HG03460 (cell line): ENCODE data around the gene ABCD1.
"Not testable (repeated sequence)": the region's sequence is repeated elsewhere in the genome, so short reads cannot be mapped to it uniquely, and the experiment has no call there.

Source experiments
- ATAC-seq: cut with Tn5 transposase; IDR thresholded peaks from one replicate; pipeline ENCODE4 v1.9.1; 2021; ENCODE audit not compliant: unreplicated experiment

ABCD1 gene

GRCh38 chrX:153693216-153694086 is 31.2 kb upstream of the ABCD1 start:
- ATAC-seq = no peak

GRCh38 chrX:153694256-153694655 is 30.4 kb upstream of the ABCD1 start:
- not testable (repeated sequence) for ATAC-seq

- no peak for ATAC-seq
Observed at GRCh38 chrX:153694687-153695270, 29.9 kb upstream of the ABCD1 start.

- no peak for ATAC-seq
Observed at GRCh38 chrX:153696100-153696499, 28.6 kb upstream of the ABCD1 start.

- ATAC-seq = not testable (repeated sequence)
Observed at GRCh38 chrX:153696538-153696937, 28.1 kb upstream of the ABCD1 start.

- ATAC-seq = not testable (repeated sequence)
Observed at GRCh38 chrX:153696986-153697722, 27.5 kb upstream of the ABCD1 start.

DNA sequence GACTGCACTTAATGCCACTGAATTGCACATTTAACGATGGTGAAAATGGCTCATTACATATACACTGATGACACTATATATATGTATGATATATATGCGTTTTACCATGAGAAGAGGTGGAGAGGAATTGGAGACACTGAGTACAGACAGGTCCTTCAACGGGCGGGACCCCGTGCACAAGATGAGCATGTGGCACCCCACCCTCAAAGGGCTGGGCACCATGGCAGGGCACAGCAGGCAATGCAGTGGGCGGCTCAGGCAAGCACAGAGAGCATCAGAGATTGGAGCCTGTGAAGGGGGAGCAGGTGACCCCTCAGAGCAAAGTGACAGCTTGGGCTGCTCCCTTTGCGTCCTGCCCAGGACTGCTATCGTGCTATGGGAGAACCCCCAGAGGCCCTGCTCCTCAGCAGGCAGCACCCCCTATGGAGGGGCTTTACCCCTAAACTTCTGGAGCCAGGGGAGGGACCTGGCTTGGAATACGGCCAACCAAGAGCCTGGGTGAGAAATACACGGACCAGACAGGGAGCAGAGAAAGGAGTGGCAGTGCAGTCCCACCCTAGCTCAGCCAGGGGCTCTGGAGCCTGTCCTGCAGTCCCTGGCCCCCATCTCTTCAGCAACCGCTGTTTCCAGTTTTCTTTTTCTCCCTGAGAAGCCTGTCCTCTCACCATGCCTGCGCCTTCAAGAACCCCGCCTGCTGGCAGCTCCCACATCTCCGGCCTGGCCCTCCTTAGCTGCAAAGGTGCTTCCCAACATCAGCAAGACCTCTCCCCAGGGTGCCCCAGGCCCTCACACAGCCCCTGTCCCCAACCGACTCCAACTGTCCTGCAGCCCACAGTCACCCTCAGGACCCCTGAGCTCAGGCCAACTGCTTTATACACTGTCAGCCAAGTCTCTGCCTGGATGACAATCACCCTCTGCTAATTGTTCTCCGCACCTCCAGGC is 26.5 kb upstream of the ABCD1 start:
- ATAC-seq = no peak

GRCh38 chrX:153699210-153699783 is 25.4 kb upstream of the ABCD1 start:
- ATAC-seq = not testable (repeated sequence)

- ATAC-seq = not testable (repeated sequence)
Observed at GRCh38 chrX:153699784-153700371, 24.8 kb upstream of the ABCD1 start.

GRCh38 chrX:153700376-153700945 is 24.2 kb upstream of the ABCD1 start:
- no peak for ATAC-seq

GRCh38 chrX:153700967-153701366 is 23.7 kb upstream of the ABCD1 start:
- ATAC-seq = no peak

DNA sequence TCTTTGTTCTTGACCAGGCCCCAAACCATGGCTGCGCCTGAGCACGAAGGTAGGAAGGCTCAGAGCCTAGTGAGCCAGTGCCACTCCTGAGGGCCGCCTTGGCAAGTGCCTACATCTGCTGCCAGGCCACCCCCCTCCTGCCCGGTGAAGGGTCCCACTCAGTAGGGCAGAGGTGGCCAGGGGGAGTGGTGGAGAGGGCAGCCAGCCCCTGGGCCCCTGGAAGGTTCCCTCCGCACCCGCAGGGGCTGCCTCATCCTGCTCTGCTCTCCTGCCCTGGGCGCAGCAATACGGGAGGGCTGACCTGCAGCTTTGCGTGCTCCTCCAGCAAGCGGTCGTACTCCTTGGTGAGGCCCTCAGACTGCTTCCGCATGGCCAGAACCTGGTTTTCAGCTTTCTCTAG is 22.9 kb upstream of the ABCD1 start:
- no peak for ATAC-seq

DNA sequence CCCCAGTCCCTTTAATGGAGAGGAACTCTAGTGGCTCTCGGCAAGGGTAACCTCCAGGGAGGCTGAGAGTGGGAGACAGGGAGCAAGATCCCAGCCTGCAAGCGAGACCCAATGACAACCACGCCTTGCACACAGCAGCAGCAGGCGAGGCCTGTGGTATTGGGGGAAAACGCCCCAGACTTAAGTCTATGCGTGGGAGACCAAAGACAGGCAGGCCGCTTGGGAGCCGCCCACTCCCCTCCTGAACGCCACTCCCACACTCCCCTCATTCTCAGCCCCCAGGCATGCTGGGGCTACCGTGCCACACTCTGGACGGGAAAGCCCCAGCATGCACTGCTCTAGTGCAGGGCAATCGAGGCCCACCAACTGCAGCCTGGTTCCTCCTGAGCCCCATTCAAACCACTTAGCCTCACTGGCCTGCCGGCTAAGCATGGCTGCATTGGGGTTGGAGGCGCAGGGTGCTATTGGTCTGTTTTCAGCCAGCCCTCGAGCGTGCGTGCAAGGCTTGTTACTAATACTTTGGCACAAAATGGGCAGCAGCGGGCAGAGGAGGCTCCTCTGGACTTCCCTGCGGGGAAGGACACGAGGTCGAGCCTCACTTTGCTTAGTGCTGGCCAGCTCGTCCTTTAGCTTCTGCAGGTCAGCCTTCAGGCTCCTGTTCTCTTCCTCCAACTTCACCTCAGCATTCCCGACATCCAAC is 22.2 kb upstream of the ABCD1 start:
- no peak for ATAC-seq

DNA sequence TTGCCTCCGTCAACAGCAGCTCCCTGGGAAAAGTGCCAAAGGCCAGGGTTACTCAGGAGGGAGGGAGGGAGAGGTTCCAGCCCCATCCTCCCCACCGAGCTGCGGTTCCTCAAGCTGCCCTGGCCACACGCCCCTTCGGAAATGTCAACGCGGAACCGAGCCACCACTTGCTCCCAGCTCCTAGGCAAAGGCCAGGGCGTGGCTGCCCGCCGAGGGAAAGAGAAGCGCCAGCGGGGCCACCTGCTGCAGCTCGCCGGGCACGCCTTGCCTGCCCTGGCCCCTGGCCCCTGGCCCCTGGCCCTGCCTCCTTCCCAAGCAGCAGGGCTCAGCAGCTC is 21.7 kb upstream of the ABCD1 start:
- no peak for ATAC-seq

GRCh38 chrX:153704021-153704526 is 20.6 kb upstream of the ABCD1 start:
- no peak for ATAC-seq

GRCh38 chrX:153704631-153705402 is 19.8 kb upstream of the ABCD1 start:
- not testable (repeated sequence) for ATAC-seq

DNA sequence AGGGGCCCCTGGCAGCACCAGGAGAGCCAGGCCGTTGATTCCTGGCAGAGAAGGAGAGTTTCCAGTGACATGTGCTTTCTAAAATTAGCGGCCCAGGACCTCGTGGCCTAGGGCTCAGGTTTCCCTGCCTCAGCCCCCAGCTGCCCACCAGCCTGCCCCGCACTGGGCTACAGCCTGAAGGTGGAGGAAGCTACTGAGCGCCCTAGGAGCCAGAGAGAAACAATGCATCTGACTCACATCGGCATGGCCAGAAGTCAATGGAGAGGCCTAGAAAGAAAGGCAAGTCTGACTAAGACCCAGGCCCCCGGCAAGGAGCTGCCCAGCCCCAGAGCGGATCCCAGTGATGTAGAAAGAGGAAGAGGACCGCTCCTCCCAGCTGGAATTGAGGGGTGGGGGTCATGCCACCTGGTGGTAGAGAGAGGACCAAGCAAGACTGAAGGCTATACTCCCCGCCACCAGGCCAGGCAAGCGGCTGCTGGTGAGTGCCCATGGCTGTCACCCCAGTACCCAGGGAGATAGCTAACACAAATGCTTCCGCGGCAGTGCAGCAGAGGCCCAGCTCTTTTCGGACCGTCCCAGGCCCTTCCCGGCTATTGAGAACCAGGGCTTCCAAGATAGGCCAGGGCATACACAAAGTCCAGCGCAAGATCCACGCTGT is 19.1 kb upstream of the ABCD1 start:
- not testable (repeated sequence) for ATAC-seq

- no peak for ATAC-seq
Observed at GRCh38 chrX:153706799-153707198, 17.9 kb upstream of the ABCD1 start.
